K562 (cell line): ENCODE results near the gene ID1. TPM values are rescaled to one million over a fixed set of nuclear protein-coding genes. Genes with fewer than 3 reads are reported as not detected.

Experiments used
- ATAC-seq: fragments of 200-7000 bp; cut with Tn5 transposase; 3 replicates; pipeline ENCODE4 v1.9.1; 2020; ENCODE audit warnings: moderate library complexity
- BruUV-seq: library from RNA; stranded (reverse); fragments of 400-500 nt; replicated peaks from 2 replicates; lab custom pipeline; 2021; lab: Mats Ljungman, UMichigan
- CTCF ChIA-PET: fragments of 300-600 bp; formaldehyde crosslinking; extraction: SDS; loops from one replicate; lab custom pipeline; 2021; ENCODE audit warnings: low intra/inter-chr PET ratio; lab: Yijun Ruan, JAX
- POLR2A ChIA-PET: fragments of 300-600, 350-650 bp; sonication (Branson Sonifier 250); formaldehyde crosslinking; extraction: SDS; loops from one replicate; lab custom pipeline; 2021; ENCODE audit warnings: antibody characterized with exemption, inconsistent platforms; lab: Yijun Ruan, JAX
- DNase-seq, 4 experiments: peaks; one replicate each; pipeline versions ENCODE4 v3.0.0 to v3.0.0-alpha.2; 2011 to 2018; ENCODE audit warnings: low spot score in 3 of 4, mixed read lengths in 3 of 4; ENCODE audit errors: extremely low read depth in 1 of 4
- FAIRE-seq: peaks from 2 replicates; lab custom pipeline; 2011; peaks lifted over from hg19 to GRCh38; lab: Jason Lieb, UNC
- H2AFZ ChIP-seq: 2 replicates; pipeline ENCODE4 v1.6.0; 2011; ENCODE audit warnings: low read depth, low read length, control low read depth, inconsistent platforms
- H3K27ac ChIP-seq: fragments of 200-600 bp; 3 replicates; pipeline ENCODE4 v1.8.0; 2011; ENCODE audit warnings: low read depth, mild to moderate bottlenecking, control low read depth, inconsistent platforms, low read length, moderate library complexity, mixed read lengths; ENCODE audit errors: extremely low read depth
- H3K27me3 ChIP-seq, 2 experiments: fragments of 300-600 bp in 1 of 2; 2 replicates in 1 of 2; 3 replicates in 1 of 2; pipeline versions ENCODE4 v1.6.0 to v1.8.0; 2011; ENCODE audit warnings: inconsistent platforms in 2 of 2, low read length in 2 of 2, mild to moderate bottlenecking in 1 of 2, mixed read lengths in 1 of 2, moderate library complexity in 1 of 2; ENCODE audit not compliant: control insufficient read depth in 2 of 2, insufficient read depth in 2 of 2
- H3K36me3 ChIP-seq: fragments of 300-600 bp; 3 replicates; pipeline ENCODE4 v1.8.0; 2011; ENCODE audit warnings: mild to moderate bottlenecking, low read length, inconsistent platforms; ENCODE audit not compliant: control insufficient read depth, insufficient read depth
- H3K4me1 ChIP-seq, 2 experiments: fragments of 200-600 bp in 1 of 2; replicated peaks in 1 of 2; 2 replicates in 1 of 2; 3 replicates in 1 of 2; pipeline versions ENCODE4 v1.5.1 to v1.8.0; 2011; ENCODE audit warnings: inconsistent platforms in 2 of 2, low read length in 2 of 2, mild to moderate bottlenecking in 1 of 2, mixed read lengths in 1 of 2, moderate library complexity in 1 of 2; ENCODE audit not compliant: control insufficient read depth in 2 of 2, insufficient read depth in 2 of 2
- H3K4me2 ChIP-seq: 2 replicates; pipeline ENCODE4 v1.6.1; 2011; ENCODE audit warnings: low read length, control low read depth, inconsistent platforms, mixed read lengths; ENCODE audit not compliant: insufficient read depth
- H3K4me3 ChIP-seq: fragments of 200-600 bp; sonication (generic), shearing (Covaris generic); 2 replicates; pipeline ENCODE4 v1.5.1; 2016; ENCODE audit warnings: control low read depth, inconsistent platforms
- H3K79me2 ChIP-seq: fragments of 200-600 bp; 3 replicates; pipeline ENCODE4 v1.8.0; 2011; ENCODE audit warnings: low read length, inconsistent platforms; ENCODE audit not compliant: control insufficient read depth, insufficient read depth
- H3K9ac ChIP-seq, 2 experiments: 2 replicates each; pipeline versions ENCODE4 v1.6.0 to v1.6.1; 2011; ENCODE audit warnings: low read depth in 2 of 2, low read length in 2 of 2, control low read depth in 1 of 2, inconsistent platforms in 1 of 2, mild to moderate bottlenecking in 1 of 2, mixed read lengths in 1 of 2; ENCODE audit not compliant: insufficient read depth in 1 of 2
- H3K9me1 ChIP-seq: one replicate; pipeline ENCODE4 v1.6.0; 2011; ENCODE audit warnings: inconsistent platforms, mild to moderate bottlenecking, low read length, moderate library complexity; ENCODE audit not compliant: control insufficient read depth, insufficient read depth
- H3K9me3 ChIP-seq: replicated peaks from 2 replicates; pipeline ENCODE4 v1.5.1; 2011; ENCODE audit warnings: low read depth, low read length, inconsistent platforms; ENCODE audit not compliant: control insufficient read depth, insufficient read depth
- H4K20me1 ChIP-seq: replicated peaks from 2 replicates; pipeline ENCODE4 v1.6.1; 2011; ENCODE audit warnings: low read length, inconsistent platforms, mixed read lengths; ENCODE audit not compliant: control insufficient read depth, insufficient read depth
- ADNP ChIP-seq: fragments of 200-800 bp; sonication (Bioruptor generic); IDR thresholded peaks from 2 replicates; pipeline ENCODE4 v1.6.1; 2016; ENCODE audit warnings: missing genetic modification characterization, missing compliant biosample characterization
- CREB1 ChIP-seq, 2 experiments: sonication (generic) in 1 of 2; formaldehyde crosslinking in 1 of 2; IDR thresholded peaks; 2 replicates each; pipeline versions ENCODE4 v1.6.1 to v1.8.0; 2012 to 2022; ENCODE audit warnings: inconsistent platforms in 1 of 2, mild to moderate bottlenecking in 1 of 2, missing genetic modification reagents in 1 of 2, moderate library complexity in 1 of 2
- EZH2 ChIP-seq: IDR thresholded peaks from 2 replicates; pipeline ENCODE4 v1.6.1; 2012; ENCODE audit warnings: low read depth, mild to moderate bottlenecking, inconsistent platforms, low read length, borderline replicate concordance
- HDGF ChIP-seq: fragments of 450-650 bp; IDR thresholded peaks from 2 replicates; pipeline ENCODE4 v1.6.1; 2016
- ID3 ChIP-seq, 2 experiments: fragments of 250-450 bp in 1 of 2; fragments of 450-650 bp in 1 of 2; sonication (Bioruptor Pico) in 1 of 2; IDR thresholded peaks; 2 replicates each; pipeline versions ENCODE4 v1.6.1 to v1.8.0; 2016 to 2021; ENCODE audit warnings: mild to moderate bottlenecking in 2 of 2, moderate library complexity in 2 of 2, missing compliant biosample characterization in 1 of 2, missing genetic modification characterization in 1 of 2
- KDM5B ChIP-seq: fragments of 200-600 bp; sonication (generic); IDR thresholded peaks from 2 replicates; pipeline ENCODE4 v1.6.1; 2012; ENCODE audit warnings: low read depth, mild to moderate bottlenecking, moderate library complexity, low read length, control low read depth, inconsistent platforms; ENCODE audit not compliant: insufficient replicate concordance
- RAD21 ChIP-seq, 2 experiments: fragments of 250-450 bp in 1 of 2; fragments of 450-650 bp in 1 of 2; sonication (Bioruptor Pico) in 1 of 2; formaldehyde crosslinking in 1 of 2; IDR thresholded peaks in 1 of 2; conservative IDR thresholded peaks in 1 of 2; 2 replicates each; pipeline versions ENCODE4 v1.4.0 to v1.8.0; 2020 to 2022; ENCODE audit warnings: mild to moderate bottlenecking in 2 of 2, moderate library complexity in 1 of 2
- RBM25 ChIP-seq: fragments of 200-400 bp; formaldehyde crosslinking; IDR thresholded peaks from 2 replicates; pipeline ENCODE4 v1.6.1; 2018; ENCODE audit warnings: low read length, low read depth, moderate library complexity; ENCODE audit not compliant: severe bottlenecking
- RFX1 ChIP-seq: fragments of 450-650 bp; IDR thresholded peaks from 2 replicates; pipeline ENCODE4 v1.6.1; 2016; ENCODE audit warnings: mild to moderate bottlenecking, moderate library complexity
- SMARCA5 ChIP-seq: fragments of 450-650 bp; IDR thresholded peaks from 2 replicates; pipeline ENCODE4 v1.6.1; 2016
- SPI1 ChIP-seq: IDR thresholded peaks from 2 replicates; pipeline ENCODE4 v1.6.1; 2011; ENCODE audit warnings: low read depth, low read length, control low read depth, borderline replicate concordance
- ZBTB17 ChIP-seq: fragments of 450-650 bp; formaldehyde crosslinking; IDR thresholded peaks from 2 replicates; pipeline ENCODE4 v1.4.0; 2020; ENCODE audit warnings: mild to moderate bottlenecking
- ZFX ChIP-seq: sonication (generic); formaldehyde crosslinking; IDR thresholded peaks from 2 replicates; pipeline ENCODE4 v1.8.0; 2022; ENCODE audit warnings: mild to moderate bottlenecking, missing genetic modification reagents, moderate library complexity
- ZNF449 ChIP-seq: fragments of 250-450 bp; sonication (Bioruptor Pico); IDR thresholded peaks from 2 replicates; pipeline ENCODE4 v1.8.0; 2022; ENCODE audit warnings: moderate library complexity, mild to moderate bottlenecking, inconsistent platforms
- ZNF77 ChIP-seq: fragments of 250-450 bp; sonication (Bioruptor Pico); IDR thresholded peaks from 2 replicates; pipeline ENCODE4 v1.5.0; 2020
- WGBS: fragments of 100-300 bp; shearing (Covaris generic); methylation state at CpG from one replicate; pipeline ENCODE4 v1.1.6; 2016; ENCODE audit warnings: low coverage, mixed read lengths; ENCODE audit not compliant: insufficient coverage; ENCODE audit errors: missing lambda C conversion rate; 5-methylcytosine and 5-hydroxymethylcytosine counted together
- in situ Hi-C: fragments of 300-500 bp; cut with MboI; formaldehyde crosslinking; loops from 4 replicates; pipeline ENCODE4 v1.15.0; 2018; ENCODE audit warnings: inconsistent platforms, mixed read lengths
- intact Hi-C: fragments of 100-400 bp; cut with micrococcal nuclease; formaldehyde crosslinking; loops from 2 replicates; pipeline ENCODE4 v1.14.2; 2022
- polyA plus RNA-seq, 8 experiments: library from polyadenylated mRNA; depleted of rRNA in 4 of 8; stranded (reverse) in 5 of 8; unstranded in 3 of 8; fragments of >200 nt; fragmentation: Nextera tagmentation in 2 of 8; fragmentation: Illumina TruSeq in 1 of 8; extraction: Ambion mirVana in 2 of 8; extraction: Trizol in 1 of 8; gene quantifications; 2 replicates each; pipeline versions ENCODE4 v1.2.1 to v1.2.3, GENCODE V29; 2011 to 2014; ENCODE audit warnings: inconsistent platforms in 1 of 8, missing spikeins in 1 of 8
- total RNA-seq, 7 experiments: library from RNA; depleted of rRNA in 6 of 7; stranded (reverse); fragments of >200 nt in 6 of 7; fragmentation: Illumina TruSeq in 2 of 7; extraction: Trizol in 2 of 7; gene quantifications; 2 replicates each; pipeline versions ENCODE4 v1.2.1 to v1.2.3, GENCODE V29; 2011 to 2021; ENCODE audit warnings: low replicate concordance in 1 of 7

Gene ID1
- total and polyA plus RNA-seq, 9 of the 15 experiments (the other 6 are each of a cell fraction or from before 2014, with no cell fraction given) = 1.4 to 358 (median 65.0) TPM

- Histone ChIP-seq H3K27ac (no peak overlapping the region), H3K4me3 (no peak overlapping the region), H4K20me1 (no peaks in the 10 kb centered on the region), H3K79me2 (no peaks in the 10 kb centered on the region), H3K9me3 (no peaks in the 10 kb centered on the region), H3K9ac (no peak overlapping the region), H3K27me3 (no peaks in the 10 kb centered on the region), H3K4me2 (no peak overlapping the region), H3K4me1 (peaks cover 8 to 10% of the 10 kb centered on the region in 2 experiments), H2AFZ (no peak overlapping the region), H3K9me1 (no peaks in the 10 kb centered on the region), H3K36me3 (no peaks in the 10 kb centered on the region)
- BruUV-seq = no TSS peak
- in situ Hi-C loops = no loop called here
- WGBS = 18% methylated on average over 1 of the region's 1 CpG
- ChIA-PET CTCF (no interaction called here), POLR2A (interaction anchor here (0.7 kb wide), 1 partner anchor 9 kb away, joined by 3 read pairs; no protein-coding TSS in a partner anchor)
- DNase-seq = no peak
- no peak for TF ChIP-seq RFX1
- no peak for TF ChIP-seq ID3 (CRISPR knock-in tag; IDR thresholded peaks at IDR 0.05)
- no peak for TF ChIP-seq ID3 (tag; IDR thresholded peaks at IDR 0.05)
- TF ChIP-seq SPI1 = peak; percentile 26; the same call in 1 of the 2 replicates
- no peak for TF ChIP-seq EZH2
- ATAC-seq = no peak
- no peak for FAIRE-seq
- intact Hi-C loops = no loop called here
Observed at GRCh38 chr20:31642837-31643236, 37.7 kb downstream of the ID1 start.

GRCh38 chr20:31643522-31643921 lies 38.4 kb downstream of the ID1 start:
- Histone ChIP-seq H3K9me3 (no peaks in the 10 kb centered on the region), H4K20me1 (no peaks in the 10 kb centered on the region), H3K79me2 (no peaks in the 10 kb centered on the region), H2AFZ (no peak overlapping the region), H3K9me1 (no peaks in the 10 kb centered on the region), H3K4me1 (peaks cover 8 to 9% of the 10 kb centered on the region in 2 experiments), H3K4me3 (no peak overlapping the region), H3K4me2 (no peak overlapping the region), H3K9ac (no peak overlapping the region), H3K27me3 (no peaks in the 10 kb centered on the region), H3K27ac (no peak overlapping the region), H3K36me3 (no peaks in the 10 kb centered on the region)
- intact Hi-C loops (no loop called here), in situ Hi-C loops (no loop called here)
- ATAC-seq (no peak), FAIRE-seq (no peak), DNase-seq (no peak)
- BruUV-seq = no TSS peak
- CTCF ChIA-PET = no interaction called here
- WGBS = 66% methylated on average over 3 of the region's 4 CpGs
- POLR2A ChIA-PET = interaction anchor here (0.7 kb wide), 2 partner anchors 9 to 305 kb away, joined by 3 to 4 read pairs; no protein-coding TSS in a partner anchor
- 0 out of 2 replicates have a peak, but pooled peaks have one; percentile 21 for TF ChIP-seq SMARCA5
- no peak for TF ChIP-seq KDM5B
- no peak for TF ChIP-seq ZNF449 (CRISPR knock-in tag)
- TF ChIP-seq RBM25 = peak; percentile 83
- no peak for TF ChIP-seq ZBTB17
- TF ChIP-seq HDGF = no peak
- TF ChIP-seq CREB1 (IDR thresholded peaks at IDR 0.05) = no peak
- no peak for TF ChIP-seq CREB1 (CRISPR knock-in tag; IDR thresholded peaks at IDR 0.05)
- TF ChIP-seq ZNF77 = no peak
- no peak for TF ChIP-seq ZFX
- peak; percentile 56 for TF ChIP-seq ADNP (tag)
- no peak for TF ChIP-seq RAD21 (CRISPR knock-in tag; conservative IDR thresholded peaks at IDR 0.05 in 1 of 2, IDR thresholded peaks at IDR 0.05 in 1 of 2)
